ENCODE measurements around the gene CACNA2D4.
A peak's percentile ranks its signal among the peaks of the same experiment; 100 is the strongest.

CACNA2D4 gene

GRCh38 chr12:1800401-1801302 is 117.8 kb downstream of the CACNA2D4 start:
- no peak for DNase-seq (ENCODE audit: low read depth, low spot score)

- DNase-seq (ENCODE audit: low read depth, low spot score): no peak
Observed at GRCh38 chr12:1799882-1800400, 118.5 kb downstream of the CACNA2D4 start.

- no peak for DNase-seq (ENCODE audit: low read depth, low spot score)
Observed at GRCh38 chr12:1799051-1799881, 119.2 kb downstream of the CACNA2D4 start.

GRCh38 chr12:1798641-1799020 is 119.8 kb downstream of the CACNA2D4 start:
- no peak for DNase-seq (ENCODE audit: low read depth, low spot score)

DNA sequence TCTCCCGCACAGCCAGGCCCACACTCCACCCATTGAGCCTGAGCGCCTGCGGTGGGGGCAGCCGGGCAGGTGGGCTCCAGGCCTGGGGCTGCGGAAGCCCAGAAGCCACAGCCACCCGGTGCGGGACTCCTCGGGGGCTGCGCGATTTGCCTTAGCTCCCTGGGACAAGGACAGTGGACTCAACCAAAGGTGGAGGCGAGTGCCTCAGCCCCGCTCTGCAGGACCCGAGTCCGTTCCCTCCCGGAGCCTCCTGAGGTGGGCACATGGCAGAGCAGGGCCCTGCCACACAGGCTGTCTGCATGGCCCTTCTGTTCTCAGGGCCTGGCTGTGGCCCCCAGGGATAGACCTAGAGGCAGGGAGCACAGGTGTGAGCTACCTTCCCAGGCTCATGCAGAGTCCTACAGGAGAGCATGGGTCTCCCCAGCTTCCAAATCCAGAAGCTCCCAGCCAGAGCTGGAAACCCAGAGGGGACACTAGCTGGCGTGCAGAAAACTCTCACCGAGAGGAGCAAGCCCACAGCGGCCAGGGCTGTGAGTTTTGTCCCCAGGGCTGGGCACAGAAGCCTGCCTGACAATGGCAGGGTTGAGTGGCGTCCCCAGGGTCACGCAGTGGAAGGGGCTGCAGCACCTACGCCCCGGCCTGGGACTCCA is 120.3 kb downstream of the CACNA2D4 start:
- DNase-seq (ENCODE audit: low read depth, low spot score): no peak

DNA sequence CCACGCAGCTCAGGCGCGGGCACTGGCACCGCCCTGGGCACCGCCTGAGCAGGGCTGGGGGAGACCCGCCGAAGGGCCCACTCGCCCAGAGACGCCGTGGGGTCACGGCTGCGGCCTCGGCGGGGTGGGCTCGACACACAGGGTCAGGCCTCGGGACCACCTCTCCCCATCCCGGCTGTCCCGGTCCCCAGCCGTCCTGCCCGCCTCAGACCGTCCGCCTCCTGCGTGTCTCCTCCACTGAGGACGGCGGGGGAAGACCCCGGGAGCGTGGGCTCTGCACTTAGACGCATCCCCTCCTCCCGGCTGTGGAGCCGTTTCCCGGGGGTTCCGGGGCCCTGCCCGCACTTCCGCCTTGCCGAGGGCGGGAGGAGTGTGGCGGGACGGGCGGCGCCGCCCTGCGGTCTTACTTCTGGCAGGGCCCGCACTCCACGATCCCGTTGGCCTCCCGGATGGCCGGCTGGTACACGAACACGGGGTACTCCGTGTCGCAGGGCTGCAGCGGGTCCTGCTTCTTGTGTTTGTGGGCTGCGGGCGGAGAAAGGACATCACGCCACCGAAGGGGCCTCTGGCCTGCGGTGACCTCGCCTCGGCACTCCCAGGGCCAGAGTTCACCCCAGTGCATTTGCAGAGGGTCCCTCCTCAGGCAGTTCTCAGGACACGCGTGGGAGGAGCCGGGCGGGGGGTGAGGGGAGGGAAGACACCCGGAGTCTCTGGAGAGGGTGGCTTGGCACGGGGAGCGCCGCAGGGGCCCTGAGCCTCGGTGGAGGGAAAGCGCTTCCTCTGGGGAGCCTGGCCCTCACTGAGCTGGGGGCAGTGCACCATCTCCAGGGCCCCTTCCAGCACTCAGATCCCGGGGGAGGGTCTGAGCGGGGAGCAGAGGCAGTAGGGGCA is 121.2 kb downstream of the CACNA2D4 start:
- no peak for DNase-seq (ENCODE audit: low read depth, low spot score)

GRCh38 chr12:1796515-1797010 is 121.9 kb downstream of the CACNA2D4 start:
- no peak for DNase-seq (ENCODE audit: low read depth, low spot score)

DNA sequence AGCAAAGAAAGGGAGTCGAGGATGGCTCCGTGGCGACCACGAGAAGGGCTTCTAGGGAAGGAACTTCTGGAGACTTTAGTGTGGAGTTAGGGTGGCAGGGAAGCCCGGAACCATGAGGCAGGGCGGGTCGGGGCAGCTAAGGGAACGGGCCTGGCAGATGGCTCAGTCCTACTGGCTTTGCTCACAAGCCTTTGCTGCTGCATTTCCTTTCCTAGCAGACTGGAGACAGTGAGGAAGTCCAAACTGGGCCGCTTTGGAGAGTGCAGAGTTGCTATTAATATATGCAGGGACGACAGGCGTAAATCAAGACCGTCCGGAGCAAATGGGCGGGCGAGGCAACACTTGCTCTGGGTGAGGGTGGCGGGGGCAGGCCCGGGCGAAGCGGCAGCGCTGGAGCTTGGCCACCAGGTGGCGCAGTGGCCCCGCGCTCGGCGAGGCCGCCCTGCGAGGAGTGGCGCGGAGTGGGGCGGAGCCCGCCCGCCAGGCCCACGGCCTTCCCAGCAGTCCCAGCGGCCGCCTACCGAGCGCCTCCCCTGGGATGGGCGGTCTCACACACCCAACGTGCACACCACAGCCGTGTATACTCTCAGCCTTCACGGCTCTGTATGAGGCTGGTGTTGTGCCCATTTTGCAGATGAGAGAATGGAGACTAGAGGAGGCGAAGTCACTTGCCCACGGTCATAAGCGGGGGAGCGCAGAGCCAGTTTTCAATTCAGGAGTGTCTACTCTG is 122.5 kb downstream of the CACNA2D4 start:
- peak; percentile 87 for DNase-seq (ENCODE audit: low read depth, low spot score)

DNA sequence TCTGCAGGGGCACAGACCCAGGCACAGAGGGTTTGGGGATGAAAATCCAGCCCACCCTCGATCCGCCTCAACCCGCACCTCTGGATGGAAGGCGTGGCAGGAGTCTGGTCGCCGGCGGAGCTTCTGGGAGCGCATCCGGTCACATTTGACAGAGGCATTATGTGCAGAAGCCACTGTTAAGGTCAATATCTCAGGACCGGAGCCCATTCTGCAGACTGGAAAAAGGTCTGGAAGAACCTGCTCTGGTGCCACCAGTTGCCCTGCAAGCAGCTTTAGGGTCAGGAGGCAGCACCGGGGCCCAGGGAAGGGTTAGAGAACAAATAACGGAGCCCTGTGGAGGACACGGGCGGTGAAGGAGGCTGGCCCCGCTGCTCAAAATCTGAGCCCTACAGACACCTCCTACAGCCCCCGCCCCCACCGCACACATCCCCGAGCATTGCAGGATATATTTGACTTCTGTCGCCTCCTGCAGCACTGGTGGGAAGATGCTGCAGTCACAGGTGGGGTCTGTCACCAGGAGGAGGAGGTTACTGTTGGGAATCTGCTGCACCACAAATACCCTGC is 123.1 kb downstream of the CACNA2D4 start:
- no peak for DNase-seq (ENCODE audit: low read depth, low spot score)

DNA sequence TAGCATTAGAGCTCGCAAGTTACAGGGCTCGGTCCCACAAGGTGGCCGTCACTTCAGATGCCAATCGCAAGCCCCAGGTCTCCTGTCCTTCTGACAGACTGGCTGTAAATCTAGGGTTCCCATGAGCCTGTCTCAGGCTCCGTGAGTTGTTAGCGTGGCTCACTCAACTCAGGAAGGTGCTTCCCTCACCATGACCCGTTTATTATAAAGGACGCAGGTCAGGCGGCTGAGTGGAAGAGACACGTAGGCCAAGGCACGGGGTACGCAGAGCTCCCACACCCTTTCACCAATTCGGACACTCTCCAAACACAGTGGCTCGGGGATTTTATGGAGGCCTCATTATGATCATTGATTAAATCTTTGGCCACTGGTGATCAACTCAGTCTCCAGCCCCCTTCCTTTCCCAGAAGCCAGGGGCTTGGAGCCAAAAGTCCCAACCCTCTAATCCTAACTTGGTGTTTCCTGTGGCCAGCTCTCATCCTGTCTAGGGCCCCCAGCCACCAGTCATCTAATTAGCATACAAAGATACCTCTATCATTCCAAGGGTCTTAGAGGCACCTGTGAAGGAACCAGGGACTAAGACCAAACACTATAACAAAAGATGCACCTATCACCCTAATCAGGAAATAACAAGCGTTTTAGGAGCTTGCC is 123.9 kb downstream of the CACNA2D4 start:
- no peak for DNase-seq (ENCODE audit: low read depth, low spot score)

GRCh38 chr12:1793426-1794210 is 124.8 kb downstream of the CACNA2D4 start:
- no peak for DNase-seq (ENCODE audit: low read depth, low spot score)

- no peak for DNase-seq (ENCODE audit: low read depth, low spot score)
Observed at GRCh38 chr12:1792406-1792805, 126.0 kb downstream of the CACNA2D4 start.

DNA sequence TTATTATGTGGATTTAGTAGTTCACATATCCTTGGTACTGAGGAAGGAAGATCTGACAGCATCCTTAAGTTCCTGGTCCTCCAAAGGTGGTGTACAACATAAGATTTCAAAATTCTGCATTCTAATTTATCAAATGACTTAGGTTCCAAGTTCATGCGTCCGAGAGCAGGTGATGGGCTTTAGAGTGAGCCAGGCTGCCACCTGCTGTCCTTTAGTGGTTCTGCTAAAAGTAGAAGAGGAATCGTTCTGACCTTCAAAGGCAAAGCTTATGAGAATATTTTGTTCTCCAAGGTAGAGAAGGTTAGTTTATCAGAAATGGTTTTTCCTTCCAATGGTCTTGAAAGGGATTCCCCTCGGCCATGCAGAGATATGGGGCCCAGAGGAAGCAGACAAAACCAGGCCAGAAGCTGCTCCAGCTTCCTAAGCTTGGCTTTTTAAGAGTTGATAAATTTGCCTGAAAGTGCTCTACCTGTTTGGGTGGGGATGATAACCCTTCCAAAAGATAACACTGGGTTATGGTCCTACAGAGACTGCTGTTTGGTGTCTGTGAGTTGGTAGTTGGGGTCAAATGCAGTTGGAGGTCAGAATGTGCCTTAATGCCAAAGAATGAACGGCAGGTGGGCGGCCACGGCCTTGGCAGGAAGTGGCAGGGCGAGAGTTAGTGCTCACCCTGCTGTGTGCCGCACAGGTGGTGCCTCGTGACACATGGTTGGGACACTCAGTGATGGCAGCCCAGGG is 127.2 kb downstream of the CACNA2D4 start:
- DNase-seq (ENCODE audit: low read depth, low spot score): no peak

DNA sequence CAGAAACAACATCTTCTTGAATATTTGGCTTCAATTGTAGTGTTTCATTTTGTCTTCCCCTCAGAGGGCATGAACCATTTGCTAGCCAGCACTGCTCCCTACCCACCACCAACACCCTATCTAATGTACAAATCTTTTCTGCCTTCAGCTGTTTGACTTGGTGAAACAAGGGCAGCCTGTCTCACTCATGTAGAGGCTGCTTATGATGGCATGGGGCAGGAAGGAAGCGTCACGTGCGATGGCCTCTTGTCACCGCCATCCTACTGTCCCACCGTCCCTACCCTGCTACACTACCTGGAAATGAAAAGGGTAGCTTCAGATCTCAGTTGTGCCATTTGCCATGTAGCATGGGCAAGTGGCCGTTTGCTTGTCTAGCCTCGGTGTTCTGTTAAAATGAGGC is 128.0 kb downstream of the CACNA2D4 start:
- DNase-seq (ENCODE audit: low read depth, low spot score): no peak

GRCh38 chr12:1787714-1788113 is 130.7 kb downstream of the CACNA2D4 start:
- no peak for DNase-seq (ENCODE audit: low read depth, low spot score)

GRCh38 chr12:1782215-1782614 is 136.2 kb downstream of the CACNA2D4 start:
- no peak for DNase-seq (ENCODE audit: low read depth, low spot score)

DNA sequence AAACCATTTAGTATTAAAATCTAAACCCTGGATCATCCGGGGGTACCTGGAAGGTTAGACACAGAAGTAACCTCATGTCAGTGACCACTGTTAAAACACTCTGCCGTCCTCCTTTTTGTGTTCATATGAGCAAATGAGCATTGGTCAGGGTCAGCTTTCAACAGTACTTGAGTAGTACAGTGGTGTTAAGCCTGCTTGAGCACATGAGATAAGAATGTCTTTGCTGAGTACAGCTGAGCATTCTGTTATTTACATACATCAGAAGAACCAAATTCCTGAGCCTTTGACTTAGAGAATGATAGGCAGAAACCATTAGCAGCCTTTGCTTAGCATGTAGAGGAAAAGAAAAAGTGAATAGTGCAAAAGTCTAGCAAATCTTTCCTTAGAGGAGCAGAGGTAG is 136.7 kb downstream of the CACNA2D4 start:
- no peak for DNase-seq (ENCODE audit: low read depth, low spot score)

GRCh38 chr12:1779783-1780182 is 138.7 kb downstream of the CACNA2D4 start:
- no peak for DNase-seq (ENCODE audit: low read depth, low spot score)
